ENCODE data around the gene FBXO46.
A peak's percentile ranks its signal among the peaks of the same experiment; 100 is the strongest.

The FBXO46 gene

GRCh38 chr19:45670670-45671453 lies 59.8 kb downstream of the FBXO46 start:
- Histone ChIP-seq H3K9ac (no peak overlapping the region), H3K4me1 (peaks cover 27% of the 10 kb centered on the region), H3K27me3 (peaks cover 90% of the 10 kb centered on the region), H3K9me3 (no peaks in the 10 kb centered on the region), H4K20me1 (peaks cover 11% of the 10 kb centered on the region; the same call in 1 of the 2 replicates), H3K4me3 (no peak overlapping the region), H3K36me3 (no peaks in the 10 kb centered on the region), H3K27ac (no peak overlapping the region), H3K4me2 (peak overlapping the region; percentile 17; the same call in 1 of the 2 replicates)
- no peak for TF ChIP-seq Cebpa-rat (IDR thresholded peaks at IDR 0.05)

- no peak for TF ChIP-seq Cebpa-rat (IDR thresholded peaks at IDR 0.05)
- peak overlapping the region; percentile 13; the same call in 1 of the 2 replicates for H3K9ac ChIP-seq
- no peak overlapping the region for H3K27ac ChIP-seq
These were observed 62.3 kb downstream of the FBXO46 start for GRCh38 chr19:45668342-45668871.

GRCh38 chr19:45667620-45668341 lies 62.9 kb downstream of the FBXO46 start, which contains the start of gene GIPR:
TSS of gene GIPR (plus strand) at chr19:45668221. CDS start at chr19:45669521, 1,300 bp downstream.
- H3K9ac ChIP-seq, result peak within 1 kb of the TSS; percentile 13; the same call in 1 of the 2 replicates
- H3K4me3 ChIP-seq, result peak within 1 kb of the TSS; percentile 59
- H3K4me1 ChIP-seq, result peaks cover 37% of the 10 kb centered on the region
- H3K27ac ChIP-seq, result no peak within 1 kb of the TSS
- H3K4me2 ChIP-seq, result peak within 1 kb of the TSS; percentile 92
- no peak for TF ChIP-seq Cebpa-rat (IDR thresholded peaks at IDR 0.05)
- H3K36me3 ChIP-seq, result no peaks in the 10 kb centered on the region
- H3K27me3 ChIP-seq, result peaks cover 62% of the 10 kb centered on the region
- peaks cover 11% of the 10 kb centered on the region; the same call in 1 of the 2 replicates for H4K20me1 ChIP-seq
- no peaks in the 10 kb centered on the region for H3K9me3 ChIP-seq

More at GRCh38 chr19:45668342-45668871, 62.3 kb downstream of the FBXO46 start:
- Histone ChIP-seq H3K27me3 (peaks cover 67% of the 10 kb centered on the region), H3K4me2 (peak overlapping the region; percentile 92), H3K4me1 (peaks cover 37% of the 10 kb centered on the region), H3K4me3 (peak overlapping the region; percentile 59), H4K20me1 (peaks cover 11% of the 10 kb centered on the region; the same call in 1 of the 2 replicates), H3K36me3 (no peaks in the 10 kb centered on the region), H3K9me3 (no peaks in the 10 kb centered on the region)

- peaks cover 31% of the 10 kb centered on the region for H3K4me1 ChIP-seq
- H3K9me3 ChIP-seq, result no peaks in the 10 kb centered on the region
- H3K27me3 ChIP-seq, result peaks cover 32% of the 10 kb centered on the region
- H3K4me2 ChIP-seq, result peak overlapping the region; percentile 60
- H3K4me3 ChIP-seq, result no peak overlapping the region
- H3K9ac ChIP-seq, result no peak overlapping the region
- H3K27ac ChIP-seq, result no peak overlapping the region
- H4K20me1 ChIP-seq, result peaks cover 7% of the 10 kb centered on the region; the same call in 1 of the 2 replicates
- no peak for TF ChIP-seq Cebpa-rat (IDR thresholded peaks at IDR 0.05)
- no peaks in the 10 kb centered on the region for H3K36me3 ChIP-seq
These were observed 66.1 kb downstream of the FBXO46 start for GRCh38 chr19:45664575-45664974.

- TF ChIP-seq Cebpa-rat (IDR thresholded peaks at IDR 0.05), result no peak
- Histone ChIP-seq H4K20me1 (no peaks in the 10 kb centered on the region), H3K4me2 (peak overlapping the region; percentile 60), H3K27ac (no peak overlapping the region), H3K4me1 (peaks cover 24% of the 10 kb centered on the region), H3K4me3 (no peak overlapping the region), H3K36me3 (no peaks in the 10 kb centered on the region), H3K27me3 (peaks cover 24% of the 10 kb centered on the region), H3K9me3 (no peaks in the 10 kb centered on the region), H3K9ac (no peak overlapping the region)
These were observed 66.9 kb downstream of the FBXO46 start for GRCh38 chr19:45663800-45664199.

- Histone ChIP-seq H3K9ac (no peak overlapping the region), H3K9me3 (no peaks in the 10 kb centered on the region), H4K20me1 (no peaks in the 10 kb centered on the region), H3K27me3 (no peaks in the 10 kb centered on the region), H3K36me3 (no peaks in the 10 kb centered on the region), H3K4me1 (peaks cover 10% of the 10 kb centered on the region), H3K4me2 (no peak overlapping the region), H3K4me3 (no peak overlapping the region), H3K27ac (no peak overlapping the region)
- no peak for TF ChIP-seq Cebpa-rat (IDR thresholded peaks at IDR 0.05)
These were observed 70.1 kb downstream of the FBXO46 start for GRCh38 chr19:45660636-45661035.
